NCI-H774 (cell line): Measurements from ENCODE around the gene PRKCB.
"Not testable (repeated sequence)": the region's sequence is repeated elsewhere in the genome, so short reads cannot be mapped to it uniquely, and the experiment has no call there.

Experiments
- DNase-seq: peaks from one replicate; lab custom pipeline; 2025; lab: John Stamatoyannopoulos, UW

PRKCB gene

GRCh38 chr16:24135624-24136565, 300.1 kb downstream of the PRKCB start:
- no peak for DNase-seq

GRCh38 chr16:24138024-24138423, 302.2 kb downstream of the PRKCB start:
- no peak for DNase-seq

- DNase-seq, result no peak
Measured at GRCh38 chr16:24138575-24138974, 302.8 kb downstream of the PRKCB start.

GRCh38 chr16:24139282-24139681, 303.5 kb downstream of the PRKCB start:
- no peak for DNase-seq

- no peak for DNase-seq
Measured at GRCh38 chr16:24140730-24141129, 304.9 kb downstream of the PRKCB start.

GRCh38 chr16:24141466-24141865, 305.7 kb downstream of the PRKCB start:
- DNase-seq, result no peak

GRCh38 chr16:24141917-24142316, 306.1 kb downstream of the PRKCB start:
- DNase-seq, result no peak

- DNase-seq, result no peak
Measured at GRCh38 chr16:24145927-24146326, 310.1 kb downstream of the PRKCB start.

GRCh38 chr16:24146518-24146917, 310.7 kb downstream of the PRKCB start:
- no peak for DNase-seq

- no peak for DNase-seq
Measured at GRCh38 chr16:24149102-24149501, 313.3 kb downstream of the PRKCB start.

- no peak for DNase-seq
Measured at GRCh38 chr16:24150282-24150681, 314.5 kb downstream of the PRKCB start.

GRCh38 chr16:24151482-24151939, 315.7 kb downstream of the PRKCB start:
- DNase-seq, result no peak

- not testable (repeated sequence) for DNase-seq
Measured at GRCh38 chr16:24152048-24152447, 316.3 kb downstream of the PRKCB start.

GRCh38 chr16:24152826-24153225, 317.0 kb downstream of the PRKCB start:
- DNase-seq, result no peak

- DNase-seq, result no peak
Measured at GRCh38 chr16:24156777-24157176, 321.0 kb downstream of the PRKCB start.

- DNase-seq, result no peak
Measured at GRCh38 chr16:24163935-24164334, 328.2 kb downstream of the PRKCB start.

- no peak for DNase-seq
Measured at GRCh38 chr16:24164416-24164815, 328.6 kb downstream of the PRKCB start.

- DNase-seq, result no peak
Measured at GRCh38 chr16:24165273-24165672, 329.5 kb downstream of the PRKCB start.

GRCh38 chr16:24166661-24167528, 331.1 kb downstream of the PRKCB start:
- DNase-seq, result no peak

GRCh38 chr16:24168856-24169255, 333.1 kb downstream of the PRKCB start:
- DNase-seq, result no peak

- DNase-seq, result no peak
Measured at GRCh38 chr16:24170407-24170806, 334.6 kb downstream of the PRKCB start.

- no peak for DNase-seq
Measured at GRCh38 chr16:24174504-24174903, 338.7 kb downstream of the PRKCB start.

GRCh38 chr16:24174957-24175356, 339.2 kb downstream of the PRKCB start:
- DNase-seq, result no peak
